ENCODE measurements around the gene PHACTR2. TPM values are rescaled to one million over a fixed set of nuclear protein-coding genes. Genes with fewer than 3 reads are reported as not detected.
A peak's percentile ranks its signal among the peaks of the same experiment; 100 is the strongest.

Gene PHACTR2
- total and polyA plus RNA-seq, 2 of the 13 experiments (the other 11 are each of a cell fraction or from before 2014, with no cell fraction given) = 11.3 to 28.2 TPM

- TF ChIP-seq, protein P1, sequence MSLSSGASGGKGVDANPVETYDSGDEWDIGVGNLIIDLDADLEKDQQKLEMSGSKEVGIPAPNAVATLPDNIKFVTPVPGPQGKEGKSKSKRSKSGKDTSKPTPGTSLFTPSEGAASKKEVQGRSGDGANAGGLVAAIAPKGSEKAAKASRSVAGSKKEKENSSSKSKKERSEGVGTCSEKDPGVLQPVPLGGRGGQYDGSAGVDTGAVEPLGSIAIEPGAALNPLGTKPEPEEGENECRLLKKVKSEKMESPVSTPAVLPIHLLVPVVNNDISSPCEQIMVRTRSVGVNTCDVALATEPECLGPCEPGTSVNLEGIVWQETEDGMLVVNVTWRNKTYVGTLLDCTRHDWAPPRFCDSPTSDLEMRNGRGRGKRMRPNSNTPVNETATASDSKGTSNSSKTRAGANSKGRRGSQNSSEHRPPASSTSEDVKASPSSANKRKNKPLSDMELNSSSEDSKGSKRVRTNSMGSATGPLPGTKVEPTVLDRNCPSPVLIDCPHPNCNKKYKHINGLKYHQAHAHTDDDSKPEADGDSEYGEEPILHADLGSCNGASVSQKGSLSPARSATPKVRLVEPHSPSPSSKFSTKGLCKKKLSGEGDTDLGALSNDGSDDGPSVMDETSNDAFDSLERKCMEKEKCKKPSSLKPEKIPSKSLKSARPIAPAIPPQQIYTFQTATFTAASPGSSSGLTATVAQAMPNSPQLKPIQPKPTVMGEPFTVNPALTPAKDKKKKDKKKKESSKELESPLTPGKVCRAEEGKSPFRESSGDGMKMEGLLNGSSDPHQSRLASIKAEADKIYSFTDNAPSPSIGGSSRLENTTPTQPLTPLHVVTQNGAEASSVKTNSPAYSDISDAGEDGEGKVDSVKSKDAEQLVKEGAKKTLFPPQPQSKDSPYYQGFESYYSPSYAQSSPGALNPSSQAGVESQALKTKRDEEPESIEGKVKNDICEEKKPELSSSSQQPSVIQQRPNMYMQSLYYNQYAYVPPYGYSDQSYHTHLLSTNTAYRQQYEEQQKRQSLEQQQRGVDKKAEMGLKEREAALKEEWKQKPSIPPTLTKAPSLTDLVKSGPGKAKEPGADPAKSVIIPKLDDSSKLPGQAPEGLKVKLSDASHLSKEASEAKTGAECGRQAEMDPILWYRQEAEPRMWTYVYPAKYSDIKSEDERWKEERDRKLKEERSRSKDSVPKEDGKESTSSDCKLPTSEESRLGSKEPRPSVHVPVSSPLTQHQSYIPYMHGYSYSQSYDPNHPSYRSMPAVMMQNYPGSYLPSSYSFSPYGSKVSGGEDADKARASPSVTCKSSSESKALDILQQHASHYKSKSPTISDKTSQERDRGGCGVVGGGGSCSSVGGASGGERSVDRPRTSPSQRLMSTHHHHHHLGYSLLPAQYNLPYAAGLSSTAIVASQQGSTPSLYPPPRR (CRISPR knock-in tag; IDR thresholded peaks at IDR 0.05; ENCODE audit: borderline replicate concordance) = peak; percentile 74; the same call in 1 of the 2 replicates
- TF ChIP-seq SP2 (CRISPR knock-in tag; IDR thresholded peaks at IDR 0.05) (no peak), SMAD3 (CRISPR knock-in tag; IDR thresholded peaks at IDR 0.05) (peak; percentile 33; the same call in 1 of the 2 replicates), ZNF282 (IDR thresholded peaks at IDR 0.05; ENCODE audit: partially characterized antibody) (no peak), ZNF501 (CRISPR knock-in tag; IDR thresholded peaks at IDR 0.05) (no peak), FOXO1 (CRISPR knock-in tag; IDR thresholded peaks at IDR 0.05) (peak; percentile 57; the same call in 1 of the 2 replicates), RXRB (CRISPR knock-in tag; IDR thresholded peaks at IDR 0.05; ENCODE audit: borderline replicate concordance) (0 out of 2 replicates have a peak, but pooled peaks have one; percentile 33), CERS6 (CRISPR knock-in tag; IDR thresholded peaks at IDR 0.05) (no peak), HBP1 (CRISPR knock-in tag; IDR thresholded peaks at IDR 0.05; ENCODE audit: low read depth) (no peak), SP4 (CRISPR knock-in tag; IDR thresholded peaks at IDR 0.05) (0 out of 2 replicates have a peak, but pooled peaks have one; percentile 38), ZNF335 (CRISPR knock-in tag; IDR thresholded peaks at IDR 0.05) (0 out of 2 replicates have a peak, but pooled peaks have one; percentile 19), ATM (IDR thresholded peaks at IDR 0.05; ENCODE audit: borderline replicate concordance) (no peak), ZNF558 (CRISPR knock-in tag; IDR thresholded peaks at IDR 0.05; ENCODE audit: borderline replicate concordance) (no peak), FOXP4 (CRISPR knock-in tag; IDR thresholded peaks at IDR 0.05) (peak; percentile 86), MTERF4 (CRISPR knock-in tag; IDR thresholded peaks at IDR 0.05) (no peak), ZNF205 (CRISPR knock-in tag; IDR thresholded peaks at IDR 0.05) (no peak)
- TF ChIP-seq, protein P2, sequence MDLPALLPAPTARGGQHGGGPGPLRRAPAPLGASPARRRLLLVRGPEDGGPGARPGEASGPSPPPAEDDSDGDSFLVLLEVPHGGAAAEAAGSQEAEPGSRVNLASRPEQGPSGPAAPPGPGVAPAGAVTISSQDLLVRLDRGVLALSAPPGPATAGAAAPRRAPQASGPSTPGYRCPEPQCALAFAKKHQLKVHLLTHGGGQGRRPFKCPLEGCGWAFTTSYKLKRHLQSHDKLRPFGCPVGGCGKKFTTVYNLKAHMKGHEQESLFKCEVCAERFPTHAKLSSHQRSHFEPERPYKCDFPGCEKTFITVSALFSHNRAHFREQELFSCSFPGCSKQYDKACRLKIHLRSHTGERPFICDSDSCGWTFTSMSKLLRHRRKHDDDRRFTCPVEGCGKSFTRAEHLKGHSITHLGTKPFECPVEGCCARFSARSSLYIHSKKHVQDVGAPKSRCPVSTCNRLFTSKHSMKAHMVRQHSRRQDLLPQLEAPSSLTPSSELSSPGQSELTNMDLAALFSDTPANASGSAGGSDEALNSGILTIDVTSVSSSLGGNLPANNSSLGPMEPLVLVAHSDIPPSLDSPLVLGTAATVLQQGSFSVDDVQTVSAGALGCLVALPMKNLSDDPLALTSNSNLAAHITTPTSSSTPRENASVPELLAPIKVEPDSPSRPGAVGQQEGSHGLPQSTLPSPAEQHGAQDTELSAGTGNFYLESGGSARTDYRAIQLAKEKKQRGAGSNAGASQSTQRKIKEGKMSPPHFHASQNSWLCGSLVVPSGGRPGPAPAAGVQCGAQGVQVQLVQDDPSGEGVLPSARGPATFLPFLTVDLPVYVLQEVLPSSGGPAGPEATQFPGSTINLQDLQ (CRISPR knock-in tag; IDR thresholded peaks at IDR 0.05) = peak; percentile 62; the same call in 1 of the 2 replicates
Observed at GRCh38 chr6:143747347-143747842, 69.6 kb downstream of the PHACTR2 start (continued).

Data from HepG2 (cell line).